PC-3 (cell line): Measurements from ENCODE around the gene STX7. TPM values are rescaled to one million over a fixed set of nuclear protein-coding genes. Genes with fewer than 3 reads are reported as not detected.
"Not testable (repeated sequence)": the region's sequence is repeated elsewhere in the genome, so short reads cannot be mapped to it uniquely, and the experiment has no call there.

ENCODE experiments used
- ATAC-seq: fragments of 200-7000 bp; cut with Tn5 transposase; 2 replicates; pipeline ENCODE4 v1.9.1; 2020; ENCODE audit warnings: mild to moderate bottlenecking, moderate library complexity
- Bru-seq: library from RNA; stranded (reverse); fragments of 400-500 nt; gene quantifications from one replicate; lab custom pipeline; 2021; lab: Mats Ljungman, UMichigan
- BruChase-seq, 2 experiments: library from RNA; stranded (reverse); fragments of 400-500 nt; gene quantifications; one replicate each; lab custom pipeline; 2021; lab: Mats Ljungman, UMichigan
- BruUV-seq: library from RNA; stranded (reverse); fragments of 400-500 nt; replicated peaks from 2 replicates; lab custom pipeline; 2021; lab: Mats Ljungman, UMichigan
- CTCF ChIA-PET: fragments of 300-600 bp; sonication (Branson Sonifier 250); formaldehyde crosslinking; loops from one replicate; lab custom pipeline; 2022; ENCODE audit warnings: antibody characterized with exemption; lab: Charles Lee
- POLR2A ChIA-PET: fragments of 300-600 bp; sonication (Branson Sonifier 250); formaldehyde crosslinking; loops from one replicate; lab custom pipeline; 2022; ENCODE audit warnings: antibody characterized with exemption; ENCODE audit not compliant: unreplicated experiment; lab: Charles Lee
- DNase-seq: peaks from one replicate; pipeline ENCODE4 v3.0.0-alpha.2; 2015
- H2AFZ ChIP-seq: fragments of 300-600 bp; sonication (generic); 2 replicates; pipeline ENCODE4 v1.6.0; 2016; ENCODE audit warnings: antibody characterized with exemption, low read length
- H3F3A ChIP-seq: fragments of 300-600 bp; sonication (generic); one replicate; pipeline ENCODE4 v1.6.0; 2017; ENCODE audit warnings: antibody characterized with exemption, low read length, control low read depth, mild to moderate bottlenecking; ENCODE audit not compliant: unreplicated experiment
- H3K27ac ChIP-seq: fragments of 300-600 bp; sonication (generic); 2 replicates; pipeline ENCODE4 v1.5.1; 2016; ENCODE audit warnings: mild to moderate bottlenecking, low read length
- H3K27me3 ChIP-seq: fragments of 300-600 bp; sonication (generic); 2 replicates; pipeline ENCODE4 v1.6.1; 2016; ENCODE audit warnings: low read length, mixed read lengths
- H3K36me3 ChIP-seq: fragments of 300-600 bp; sonication (generic); 2 replicates; pipeline ENCODE4 v1.6.1; 2016; ENCODE audit warnings: low read depth, mixed run types, low read length, mixed read lengths
- H3K4me1 ChIP-seq: fragments of 300-600 bp; sonication (generic); 2 replicates; pipeline ENCODE4 v1.5.1; 2016; ENCODE audit warnings: low read length; ENCODE audit not compliant: insufficient read depth
- H3K4me2 ChIP-seq: fragments of 300-600 bp; sonication (generic); 2 replicates; pipeline ENCODE4 v1.6.0; 2016; ENCODE audit warnings: low read length
- H3K4me3 ChIP-seq: fragments of 300-600 bp; sonication (generic); 2 replicates; pipeline ENCODE4 v1.5.1; 2016; ENCODE audit warnings: mild to moderate bottlenecking, low read length, mixed read lengths
- H3K79me2 ChIP-seq: fragments of 300-600 bp; sonication (generic); 2 replicates; pipeline ENCODE4 v1.6.1; 2017; ENCODE audit warnings: low read length, mixed read lengths
- H3K9ac ChIP-seq: fragments of 300-600 bp; sonication (generic); 2 replicates; pipeline ENCODE4 v1.6.0; 2016; ENCODE audit warnings: mild to moderate bottlenecking, low read length
- H3K9me2 ChIP-seq: fragments of 300-600 bp; sonication (generic); replicated peaks from 2 replicates; pipeline ENCODE4 v1.6.1; 2016; ENCODE audit warnings: mixed run types, low read length, mixed read lengths
- H3K9me3 ChIP-seq: fragments of 300-600 bp; sonication (generic); 2 replicates; pipeline ENCODE4 v1.6.1; 2016; ENCODE audit warnings: low read length, mixed read lengths
- H4K20me1 ChIP-seq: fragments of 300-600 bp; sonication (generic); 2 replicates; pipeline ENCODE4 v1.6.1; 2016; ENCODE audit warnings: low read length, mixed read lengths
- EZH2 ChIP-seq: fragments of 300-600 bp; sonication (generic); IDR thresholded peaks from one replicate; pipeline ENCODE4 v1.6.1; 2017; ENCODE audit warnings: antibody characterized with exemption, mild to moderate bottlenecking, low read length; ENCODE audit not compliant: unreplicated experiment
- EZH2phosphoT487 ChIP-seq: fragments of 300-600 bp; sonication (generic); IDR thresholded peaks from 2 replicates; pipeline ENCODE4 v1.6.1; 2018; ENCODE audit warnings: mild to moderate bottlenecking, antibody characterized with exemption, low read length, borderline replicate concordance
- intact Hi-C: fragments of 100-400 bp; cut with micrococcal nuclease; formaldehyde crosslinking; loops from 2 replicates; pipeline ENCODE4 v1.9.0; 2023
- long read RNA-seq: library from polyadenylated mRNA; unstranded; transcript quantifications from one replicate; pipeline ENCODE4 v2.0.0, GENCODE V29; 2021; ENCODE audit not compliant: unreplicated experiment
- total RNA-seq: library from RNA; depleted of rRNA; stranded (reverse); fragments of >200 nt; gene quantifications from 2 replicates; pipeline ENCODE4 v1.2.3, GENCODE V29; 2014; rRNA removed
- TF ChIP-seq, protein P1 (sequence below): fragments of 300-600 bp; sonication (generic); conservative IDR thresholded peaks from 2 replicates; pipeline ENCODE4 v1.5.1; 2017; ENCODE audit warnings: antibody characterized with exemption, low read depth, mild to moderate bottlenecking, low read length

Gene STX7
- 17.3 and 27.4 TPM in 2 replicates for total RNA-seq
- percentile 79 among the genes with signal in this experiment for Bru-seq, nascent RNA
- BruChase-seq, experiment 1, labeled RNA remaining after a 6-hour chase: percentile 70 among the genes with signal in this experiment
- BruChase-seq, experiment 2, labeled RNA remaining after a 2-hour chase: percentile 81 among the genes with signal in this experiment
- long read RNA-seq, full-length matches to known transcripts: 48 of 71 reads
- long read RNA-seq, partial matches to known transcripts: 12 of 71 reads
- long read RNA-seq, other reads (novel, unspliced or antisense): 11 of 71 reads

DNA sequence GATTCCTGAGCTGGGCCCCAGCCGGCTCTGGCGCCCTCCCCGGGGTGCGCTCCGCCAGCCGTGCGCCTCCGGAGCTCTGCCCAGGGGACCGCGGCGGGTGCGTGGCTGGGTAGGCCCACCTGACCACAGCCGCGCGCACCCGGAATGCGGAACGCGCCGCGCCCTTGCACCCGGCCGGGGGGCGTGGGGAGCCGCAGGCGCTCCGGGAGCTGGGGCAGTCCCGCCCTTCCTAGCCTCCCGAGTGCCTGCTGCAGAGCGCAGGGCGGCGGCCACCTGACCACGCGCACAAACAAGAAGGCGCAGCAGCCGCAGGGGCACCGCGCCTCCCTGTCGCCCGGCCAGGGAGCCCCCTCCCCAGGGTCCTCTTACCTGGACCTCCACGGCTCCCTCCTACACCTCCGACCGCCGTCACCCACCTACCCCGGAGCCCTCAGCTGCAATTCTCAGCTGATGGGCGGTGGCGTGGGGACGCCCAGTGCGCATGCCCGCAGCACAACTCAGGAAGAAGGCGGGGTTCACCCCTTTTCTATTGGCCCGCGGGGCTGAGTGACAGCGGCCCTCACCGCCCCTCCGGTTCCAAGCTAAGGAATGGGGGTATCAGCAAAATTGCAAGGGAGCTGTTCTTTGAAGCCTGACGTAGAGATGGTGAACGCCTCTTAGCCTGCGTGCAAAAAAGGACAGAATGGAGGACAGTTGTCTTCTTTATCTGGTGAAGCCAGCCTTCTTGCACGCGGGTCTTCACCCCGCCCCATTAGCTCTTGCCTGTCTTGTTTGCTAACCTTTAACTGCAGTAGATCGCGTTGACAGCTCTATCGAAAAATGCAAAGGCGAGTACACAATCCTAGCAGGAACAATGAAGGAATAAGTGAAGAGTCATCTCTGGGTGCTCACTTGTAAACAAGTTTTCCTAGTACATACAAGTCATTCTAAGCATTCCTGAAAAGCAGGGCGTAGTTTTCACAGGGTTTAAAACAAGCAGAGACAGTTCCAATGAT lies at the start of gene STX7:
STX7 (minus strand) TSS at position 479 of the 995 bp plus-strand sequence. CDS start 9,586 bp downstream, outside the sequence.
- peak; percentile 88 for ATAC-seq
- peak within 1 kb of the TSS; percentile 9 for H3K27ac ChIP-seq
- H3K4me3 ChIP-seq: peak within 1 kb of the TSS; percentile 68
- peak within 1 kb of the TSS; percentile 74 for H2AFZ ChIP-seq
- CTCF ChIA-PET: no interaction called here
- H3F3A ChIP-seq: no peaks in the 10 kb centered on the region
- BruUV-seq: no TSS peak
- H4K20me1 ChIP-seq: 0 out of 2 replicates have a peak, but pooled peaks cover 9% of the 10 kb centered on the region
- POLR2A ChIA-PET: no interaction called here
- no peaks in the 10 kb centered on the region for H3K9me3 ChIP-seq
- peaks cover 43% of the 10 kb centered on the region for H3K79me2 ChIP-seq
- peak; percentile 84 for DNase-seq
- intact Hi-C loops: no loop called here
- no peaks in the 10 kb centered on the region for H3K36me3 ChIP-seq
- peak within 1 kb of the TSS; percentile 83 for H3K9ac ChIP-seq
- H3K4me1 ChIP-seq: peaks cover 18% of the 10 kb centered on the region
- no peaks in the 10 kb centered on the region for H3K9me2 ChIP-seq
- TF ChIP-seq EZH2phosphoT487 (no peak), EZH2 (no peak)
- TF ChIP-seq, protein P1, sequence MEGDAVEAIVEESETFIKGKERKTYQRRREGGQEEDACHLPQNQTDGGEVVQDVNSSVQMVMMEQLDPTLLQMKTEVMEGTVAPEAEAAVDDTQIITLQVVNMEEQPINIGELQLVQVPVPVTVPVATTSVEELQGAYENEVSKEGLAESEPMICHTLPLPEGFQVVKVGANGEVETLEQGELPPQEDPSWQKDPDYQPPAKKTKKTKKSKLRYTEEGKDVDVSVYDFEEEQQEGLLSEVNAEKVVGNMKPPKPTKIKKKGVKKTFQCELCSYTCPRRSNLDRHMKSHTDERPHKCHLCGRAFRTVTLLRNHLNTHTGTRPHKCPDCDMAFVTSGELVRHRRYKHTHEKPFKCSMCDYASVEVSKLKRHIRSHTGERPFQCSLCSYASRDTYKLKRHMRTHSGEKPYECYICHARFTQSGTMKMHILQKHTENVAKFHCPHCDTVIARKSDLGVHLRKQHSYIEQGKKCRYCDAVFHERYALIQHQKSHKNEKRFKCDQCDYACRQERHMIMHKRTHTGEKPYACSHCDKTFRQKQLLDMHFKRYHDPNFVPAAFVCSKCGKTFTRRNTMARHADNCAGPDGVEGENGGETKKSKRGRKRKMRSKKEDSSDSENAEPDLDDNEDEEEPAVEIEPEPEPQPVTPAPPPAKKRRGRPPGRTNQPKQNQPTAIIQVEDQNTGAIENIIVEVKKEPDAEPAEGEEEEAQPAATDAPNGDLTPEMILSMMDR: no peak
- no peaks in the 10 kb centered on the region for H3K27me3 ChIP-seq
- H3K4me2 ChIP-seq: peak within 1 kb of the TSS; percentile 85

DNA sequence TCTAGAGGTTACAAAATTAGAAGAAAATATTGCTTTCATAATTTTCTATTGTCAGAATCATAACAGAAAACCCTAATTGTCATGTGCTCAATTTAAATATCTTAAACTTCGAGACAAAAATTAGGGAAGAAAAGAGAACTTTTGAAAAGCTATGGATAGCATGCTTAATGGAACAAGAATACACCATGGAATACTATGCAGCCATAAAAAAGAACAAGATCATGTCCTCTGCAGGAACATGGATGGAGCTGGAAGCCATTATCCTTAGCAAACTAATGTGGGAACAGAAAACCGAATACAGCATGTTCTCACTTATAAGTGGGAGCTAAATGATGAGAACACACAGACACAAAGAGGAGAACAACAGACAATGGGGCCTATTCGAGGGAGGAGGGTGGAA lies 47.2 kb upstream of the STX7 start:
- H3K79me2 ChIP-seq, BruUV-seq, H3K9me3 ChIP-seq, H3K4me2 ChIP-seq, H3K27me3 ChIP-seq, ATAC-seq, H2AFZ ChIP-seq, H3F3A ChIP-seq, H3K36me3 ChIP-seq, H3K27ac ChIP-seq, intact Hi-C loops, H4K20me1 ChIP-seq, H3K9me2 ChIP-seq, H3K4me1 ChIP-seq, H3K9ac ChIP-seq, DNase-seq, H3K4me3 ChIP-seq, CTCF ChIA-PET: not testable (repeated sequence)
- POLR2A ChIA-PET: interaction anchor here (0.7 kb wide), 1 partner anchor 932 kb away, joined by 3 read pairs; the partner anchor contains the start of gene MED23

DNA sequence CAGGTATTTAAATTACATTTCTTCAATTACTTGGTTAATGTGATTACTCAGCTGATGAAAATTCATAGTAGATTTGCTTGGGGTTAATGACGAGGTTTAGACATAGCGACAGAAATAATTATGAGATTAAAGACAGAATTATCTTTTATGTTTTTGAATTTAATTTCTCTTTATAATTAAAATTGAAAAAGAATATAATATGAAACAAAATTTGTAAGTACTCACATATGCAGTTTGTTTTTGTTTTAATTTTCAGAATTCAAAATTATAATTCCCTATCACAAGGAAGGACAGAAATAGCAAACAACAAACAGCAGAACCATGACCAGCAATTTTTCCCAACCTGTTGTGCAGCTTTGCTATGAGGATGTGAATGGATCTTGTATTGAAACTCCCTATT lies 39.5 kb upstream of the STX7 start, which contains the start of gene TAAR8:
TAAR8 (plus strand) TSS at position 301 of the 400 bp plus-strand sequence; CDS start at position 322, 21 bp downstream.
- BruUV-seq: no TSS peak
- intact Hi-C loops: no loop called here
- H3K9me3 ChIP-seq: no peaks in the 10 kb centered on the region
- H3K4me1 ChIP-seq: no peaks in the 10 kb centered on the region
- no peak within 1 kb of the TSS for H3K9ac ChIP-seq
- H3K27me3 ChIP-seq: no peaks in the 10 kb centered on the region
- no peaks in the 10 kb centered on the region for H3K9me2 ChIP-seq
- H3K4me2 ChIP-seq: no peak within 1 kb of the TSS
- CTCF ChIA-PET: no interaction called here
- H3K36me3 ChIP-seq: no peaks in the 10 kb centered on the region
- no peak within 1 kb of the TSS for H2AFZ ChIP-seq
- no peaks in the 10 kb centered on the region for H4K20me1 ChIP-seq
- POLR2A ChIA-PET: no interaction called here
- H3K4me3 ChIP-seq: no peak within 1 kb of the TSS
- ATAC-seq (no peak), DNase-seq (no peak)
- no peak within 1 kb of the TSS for H3K27ac ChIP-seq
- no peaks in the 10 kb centered on the region for H3K79me2 ChIP-seq
- TF ChIP-seq EZH2 (no peak), EZH2phosphoT487 (no peak)
- TF ChIP-seq, protein P1: no peak
- no peaks in the 10 kb centered on the region for H3F3A ChIP-seq
